HEK293T (cell line): ENCODE measurements around the gene RASSF3.

Source experiments
- ELF4 ChIP-seq: fragments of 450-650 bp; IDR thresholded peaks from 2 replicates; pipeline ENCODE4 v1.6.1; 2017; ENCODE audit warnings: antibody characterized with exemption
- SP1 ChIP-seq: fragments of 450-650 bp; IDR thresholded peaks from 2 replicates; pipeline ENCODE4 v1.6.1; 2017

DNA sequence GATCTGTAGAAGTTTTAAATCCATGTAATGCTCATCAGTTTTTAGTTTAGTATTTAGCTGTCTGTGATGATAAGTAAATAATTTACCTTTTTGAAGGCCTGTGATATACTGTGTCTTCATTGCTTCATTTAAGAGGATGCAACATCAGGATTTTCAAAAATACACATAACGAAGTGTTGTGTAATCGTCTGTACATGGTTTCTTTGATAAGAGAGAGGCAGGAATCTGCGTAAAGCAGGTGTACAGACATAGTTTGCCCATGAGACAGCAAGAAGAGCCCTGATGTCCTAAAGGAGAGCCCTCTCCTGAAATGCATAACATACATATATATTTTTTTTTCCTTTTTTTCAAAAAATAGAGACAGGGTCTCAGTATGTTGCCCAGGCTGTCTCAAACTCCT is 44.8 kb downstream of the RASSF3 start:
- TF ChIP-seq SP1: no peak
- TF ChIP-seq ELF4: no peak
